ENCODE data around the gene COBL. TPM values are rescaled to one million over a fixed set of nuclear protein-coding genes. Genes with fewer than 3 reads are reported as not detected.

The COBL gene
- total RNA-seq, 1 experiment from 2014 or later: 52.3 TPM

GRCh38 chr7:51260516-51260915 is 56.1 kb downstream of the COBL start:
- H3K9ac ChIP-seq (ENCODE audit: extremely low read depth, insufficient read length, low read length): no peak overlapping the region
- no peak overlapping the region for H3K27ac ChIP-seq (ENCODE audit: insufficient read length, low read depth, low read length)
- no peak overlapping the region for H4K8ac ChIP-seq (replicated peaks; ENCODE audit: insufficient read length, low read depth, low read length)
- no peak overlapping the region for H3K4ac ChIP-seq (ENCODE audit: low read depth, low read length)
- DNase-seq: no peak
- H2AFZ ChIP-seq (ENCODE audit: low read length): no peak overlapping the region
- H4K5ac ChIP-seq (ENCODE audit: insufficient read length, low read depth, low read length): no peak overlapping the region
- no peak overlapping the region for H3T11ph ChIP-seq (ENCODE audit: low read length)
- no peak overlapping the region for H3K18ac ChIP-seq (ENCODE audit: insufficient read length, low read depth, low read length)
- no peak overlapping the region for H2BK120ac ChIP-seq (ENCODE audit: low read depth, low read length, poor library complexity, severe bottlenecking)
- WGBS (ENCODE audit: extremely low coverage, insufficient read length, low lambda C conversion rate): no CpG with 5 or more reads among the region's 4 CpGs
- H4K91ac ChIP-seq (ENCODE audit: insufficient read length, low read depth, low read length): no peak overlapping the region
- no peak overlapping the region for H2BK12ac ChIP-seq (ENCODE audit: insufficient read length, low read depth, low read length)
- H3K23me2 ChIP-seq (ENCODE audit: insufficient read length, low read depth, low read length, poor library complexity, severe bottlenecking): no peaks in the 10 kb centered on the region
- H3K56ac ChIP-seq (ENCODE audit: insufficient read length, low read depth, low read length): no peak overlapping the region
- no peak overlapping the region for H3K23ac ChIP-seq (ENCODE audit: insufficient read length, low read depth, low read length)
- no peak overlapping the region; the same call in 1 of the 2 replicates for H3K14ac ChIP-seq (ENCODE audit: insufficient read depth, low read length)
- Mint-ChIP-seq H3K27me3 (ENCODE audit: low read depth) (no peaks in the 10 kb centered on the region), H3K4me1 (peaks cover 39 to 40% of the 10 kb centered on the region in 2 experiments), H3K27ac (no peak overlapping the region; a peak in 1 of 7 replicates), H3K9me3 (no peaks in the 10 kb centered on the region), H3K36me3 (ENCODE audit: insufficient read depth in 1 of 3, low read depth in 3 of 3) (no peaks in the 10 kb centered on the region), H3K4me3 (no peak overlapping the region)
- H3K4me1 ChIP-seq (ENCODE audit: insufficient read depth, low read length): peaks cover 1% of the 10 kb centered on the region; the same call in 1 of the 2 replicates
- no peaks in the 10 kb centered on the region for H4K20me1 ChIP-seq (ENCODE audit: control insufficient read depth, insufficient read depth, insufficient read length)
- no peak overlapping the region for H2BK20ac ChIP-seq (ENCODE audit: low read depth, low read length, poor library complexity, severe bottlenecking)
- no peaks in the 10 kb centered on the region for H3K27me3 ChIP-seq (ENCODE audit: insufficient read depth, low read length)
- no peaks in the 10 kb centered on the region for H3K9me3 ChIP-seq (ENCODE audit: control insufficient read depth, low read depth, low read length)
- H3K4me2 ChIP-seq (ENCODE audit: insufficient read depth, insufficient read length, low read length): no peak overlapping the region
- no peak overlapping the region for H2BK5ac ChIP-seq (ENCODE audit: insufficient read length, low read length)
- H3K79me2 ChIP-seq (ENCODE audit: insufficient read depth, low read length): peaks cover 3% of the 10 kb centered on the region; the same call in 1 of the 2 replicates
- H2AK5ac ChIP-seq (ENCODE audit: insufficient read length, low read length): no peak overlapping the region
- H3K79me1 ChIP-seq (ENCODE audit: insufficient read depth, low read depth, low read length, poor library complexity, severe bottlenecking): peaks cover 4% of the 10 kb centered on the region
- TF ChIP-seq, protein P1, sequence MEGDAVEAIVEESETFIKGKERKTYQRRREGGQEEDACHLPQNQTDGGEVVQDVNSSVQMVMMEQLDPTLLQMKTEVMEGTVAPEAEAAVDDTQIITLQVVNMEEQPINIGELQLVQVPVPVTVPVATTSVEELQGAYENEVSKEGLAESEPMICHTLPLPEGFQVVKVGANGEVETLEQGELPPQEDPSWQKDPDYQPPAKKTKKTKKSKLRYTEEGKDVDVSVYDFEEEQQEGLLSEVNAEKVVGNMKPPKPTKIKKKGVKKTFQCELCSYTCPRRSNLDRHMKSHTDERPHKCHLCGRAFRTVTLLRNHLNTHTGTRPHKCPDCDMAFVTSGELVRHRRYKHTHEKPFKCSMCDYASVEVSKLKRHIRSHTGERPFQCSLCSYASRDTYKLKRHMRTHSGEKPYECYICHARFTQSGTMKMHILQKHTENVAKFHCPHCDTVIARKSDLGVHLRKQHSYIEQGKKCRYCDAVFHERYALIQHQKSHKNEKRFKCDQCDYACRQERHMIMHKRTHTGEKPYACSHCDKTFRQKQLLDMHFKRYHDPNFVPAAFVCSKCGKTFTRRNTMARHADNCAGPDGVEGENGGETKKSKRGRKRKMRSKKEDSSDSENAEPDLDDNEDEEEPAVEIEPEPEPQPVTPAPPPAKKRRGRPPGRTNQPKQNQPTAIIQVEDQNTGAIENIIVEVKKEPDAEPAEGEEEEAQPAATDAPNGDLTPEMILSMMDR (conservative IDR thresholded peaks at IDR 0.05): no peak
- no peak overlapping the region for H2BK15ac ChIP-seq (ENCODE audit: low read depth, low read length)

Data from H9 (cell line).